ENCODE measurements around the gene LHFPL2. TPM values are rescaled to one million over a fixed set of nuclear protein-coding genes. Genes with fewer than 3 reads are reported as not detected.
"Not testable (repeated sequence)": the region's sequence is repeated elsewhere in the genome, so short reads cannot be mapped to it uniquely, and the experiment has no call there.

Gene LHFPL2
- total RNA-seq, 1 donor from 2014 or later, result 42.1 TPM

GRCh38 chr5:78667461-78668103 lies 19.0 kb upstream of the LHFPL2 start:
- H3K4me1 Mint-ChIP-seq, result peaks cover 22% of the 10 kb centered on the region
- no peak overlapping the region for H3K27ac Mint-ChIP-seq
- H3K27me3 Mint-ChIP-seq (ENCODE audit: low read depth), result no peaks in the 10 kb centered on the region
- TF ChIP-seq CTCF (IDR thresholded peaks at IDR 0.05; ENCODE audit: unreplicated experiment), result no peak
- H3K36me3 Mint-ChIP-seq, result no peaks in the 10 kb centered on the region
- no peak overlapping the region for H3K4me3 Mint-ChIP-seq
- no peak for DNase-seq (ENCODE audit: low spot score in 2 of 2, unreplicated experiment in 2 of 2)
- H3K9me3 Mint-ChIP-seq, result no peaks in the 10 kb centered on the region

- H3K9me3 Mint-ChIP-seq; H3K36me3 Mint-ChIP-seq; H3K27me3 Mint-ChIP-seq (ENCODE audit: low read depth); H3K4me3 Mint-ChIP-seq; H3K27ac Mint-ChIP-seq; DNase-seq (ENCODE audit: low spot score in 2 of 2, unreplicated experiment in 2 of 2): not testable (repeated sequence)
- H3K4me1 Mint-ChIP-seq, result peaks cover 16% of the 10 kb centered on the region
These were observed 18.4 kb upstream of the LHFPL2 start for GRCh38 chr5:78666975-78667374.

DNA sequence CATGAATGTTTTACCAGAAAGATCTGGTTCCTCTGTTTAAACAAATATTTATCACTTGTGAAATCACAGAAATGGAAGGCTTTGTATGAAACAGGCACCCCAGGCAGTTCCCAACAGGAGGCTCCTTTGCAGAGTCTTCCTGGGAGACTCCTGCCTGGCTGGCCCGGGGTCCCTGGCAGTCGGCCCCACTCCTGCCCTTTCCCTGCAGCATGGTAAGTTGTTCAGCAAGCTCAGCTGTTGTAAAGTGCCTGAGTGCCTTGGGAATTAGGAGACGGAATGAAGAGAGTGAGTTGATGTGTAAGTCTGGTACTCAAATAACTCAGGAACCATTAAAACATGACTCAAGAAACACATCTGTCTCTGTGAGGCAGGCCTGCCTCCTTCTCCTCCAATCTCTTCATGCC lies 17.5 kb upstream of the LHFPL2 start:
- no peak for DNase-seq (ENCODE audit: low spot score in 2 of 2, unreplicated experiment in 2 of 2)
- no peak overlapping the region for H3K27ac Mint-ChIP-seq
- no peak overlapping the region for H3K4me3 Mint-ChIP-seq

DNA sequence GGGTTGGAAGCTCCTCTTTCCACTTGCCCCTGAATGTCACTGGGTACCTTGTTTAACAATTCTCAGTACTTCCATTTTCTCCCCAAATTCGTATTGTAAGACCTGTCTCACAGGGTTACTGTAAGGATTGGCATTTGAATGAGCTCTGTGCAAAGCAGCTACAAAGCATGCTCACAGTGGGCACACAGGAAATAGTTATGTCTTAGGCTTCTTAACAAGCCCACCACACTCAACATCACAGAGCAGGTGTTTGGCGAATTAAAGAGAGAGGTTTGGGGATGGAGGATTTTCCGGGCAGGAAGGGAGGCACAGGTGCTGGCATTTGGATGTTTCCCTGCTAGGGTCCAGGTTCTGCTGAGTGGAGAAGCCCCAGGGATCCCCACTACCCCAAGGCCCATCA lies 17.0 kb upstream of the LHFPL2 start:
- no peak for TF ChIP-seq CTCF (IDR thresholded peaks at IDR 0.05; ENCODE audit: unreplicated experiment)
- H3K9me3 Mint-ChIP-seq, result no peaks in the 10 kb centered on the region
- no peak overlapping the region for H3K27ac Mint-ChIP-seq
- H3K4me1 Mint-ChIP-seq, result peaks cover 8% of the 10 kb centered on the region
- no peaks in the 10 kb centered on the region for H3K36me3 Mint-ChIP-seq
- no peaks in the 10 kb centered on the region for H3K27me3 Mint-ChIP-seq (ENCODE audit: low read depth)
- no peak overlapping the region for H3K4me3 Mint-ChIP-seq
- DNase-seq (ENCODE audit: low spot score in 2 of 2, unreplicated experiment in 2 of 2), result no peak

More for the DNA sequence above, 17.5 kb upstream of the LHFPL2 start:
- H3K36me3 Mint-ChIP-seq, result no peaks in the 10 kb centered on the region
- TF ChIP-seq CTCF (IDR thresholded peaks at IDR 0.05; ENCODE audit: unreplicated experiment), result no peak
- no peaks in the 10 kb centered on the region for H3K27me3 Mint-ChIP-seq (ENCODE audit: low read depth)
- no peaks in the 10 kb centered on the region for H3K9me3 Mint-ChIP-seq
- H3K4me1 Mint-ChIP-seq, result peaks cover 10% of the 10 kb centered on the region

DNA sequence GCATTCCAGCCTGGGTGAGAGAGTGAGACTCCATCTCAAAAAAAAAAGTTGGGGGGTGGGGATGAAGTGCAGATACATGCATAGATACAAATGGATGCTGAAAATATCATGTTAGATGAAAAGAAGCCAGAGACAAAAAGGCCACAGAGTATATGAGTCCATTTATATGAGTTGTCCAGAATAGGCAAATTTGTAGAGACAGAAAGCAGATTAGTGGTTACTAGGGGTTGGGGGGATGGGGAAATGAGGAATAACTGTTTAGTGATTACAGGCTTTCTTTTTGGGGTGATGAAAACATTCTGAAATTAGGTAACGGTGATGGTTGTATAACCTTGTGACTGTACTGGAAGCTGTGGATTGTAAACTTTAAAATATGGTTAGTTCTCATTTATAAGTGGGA lies 13.8 kb upstream of the LHFPL2 start:
- TF ChIP-seq CTCF (IDR thresholded peaks at IDR 0.05; ENCODE audit: unreplicated experiment), result no peak
- H3K36me3 Mint-ChIP-seq, result no peaks in the 10 kb centered on the region
- no peak overlapping the region for H3K27ac Mint-ChIP-seq
- no peak overlapping the region for H3K4me3 Mint-ChIP-seq
- no peaks in the 10 kb centered on the region for H3K9me3 Mint-ChIP-seq
- H3K4me1 Mint-ChIP-seq, result peaks cover 26% of the 10 kb centered on the region
- no peaks in the 10 kb centered on the region for H3K27me3 Mint-ChIP-seq (ENCODE audit: low read depth)
- DNase-seq (ENCODE audit: low spot score in 2 of 2, unreplicated experiment in 2 of 2), result no peak

DNA sequence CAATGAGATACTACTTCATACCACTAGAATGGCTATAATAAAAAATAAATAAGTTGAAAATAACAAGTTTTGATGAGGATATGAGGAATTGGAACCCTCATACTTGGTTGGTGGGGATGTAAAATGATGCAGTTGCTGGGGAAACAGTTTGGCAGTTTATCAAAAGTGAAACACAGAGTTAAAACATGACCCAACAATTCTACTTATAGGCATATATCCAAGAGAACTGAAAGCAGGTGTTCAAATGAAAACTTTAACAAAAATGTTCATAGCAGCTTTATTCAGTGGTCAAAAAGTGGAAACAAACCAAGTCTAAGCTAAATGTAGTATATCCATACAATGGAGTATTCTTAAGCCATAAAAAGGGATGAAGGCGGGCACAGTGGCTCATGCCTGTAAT lies 13.1 kb upstream of the LHFPL2 start:
- no peaks in the 10 kb centered on the region for H3K36me3 Mint-ChIP-seq
- TF ChIP-seq CTCF (IDR thresholded peaks at IDR 0.05; ENCODE audit: unreplicated experiment), result no peak

More for the DNA sequence above, 13.1 kb upstream of the LHFPL2 start:
- peaks cover 26% of the 10 kb centered on the region for H3K4me1 Mint-ChIP-seq
- no peaks in the 10 kb centered on the region for H3K27me3 Mint-ChIP-seq (ENCODE audit: low read depth)
- no peak overlapping the region for H3K4me3 Mint-ChIP-seq
- DNase-seq (ENCODE audit: low spot score in 2 of 2, unreplicated experiment in 2 of 2), result no peak
- H3K9me3 Mint-ChIP-seq, result peaks cover 4% of the 10 kb centered on the region
- H3K27ac Mint-ChIP-seq, result no peak overlapping the region

Measured in mesothelial cell of epicardium (in vitro differentiated cells).